Bronchial epithelial cell (primary cell): ENCODE measurements around the gene PPFIA1. TPM values are rescaled to one million over a fixed set of nuclear protein-coding genes. Genes with fewer than 3 reads are reported as not detected.
"Not testable (repeated sequence)": the region's sequence is repeated elsewhere in the genome, so short reads cannot be mapped to it uniquely, and the experiment has no call there.

Experiments
- DNase-seq: peaks from one replicate; pipeline ENCODE4 v3.0.0-alpha.2; 2010; ENCODE audit warnings: low read depth
- FAIRE-seq: peaks from 2 replicates; lab custom pipeline; 2011; peaks lifted over from hg19 to GRCh38; lab: Jason Lieb, UNC
- H3K27me3 ChIP-seq: 2 replicates; pipeline ENCODE4 v1.5.1; 2011; ENCODE audit warnings: low read length; ENCODE audit not compliant: control insufficient read depth, insufficient read depth
- H3K36me3 ChIP-seq: 2 replicates; pipeline ENCODE4 v1.5.1; 2011; ENCODE audit warnings: low read length; ENCODE audit not compliant: control insufficient read depth, insufficient read depth
- H3K4me3 ChIP-seq: 2 replicates; pipeline ENCODE4 v1.5.1; 2011; ENCODE audit warnings: mild to moderate bottlenecking, low read depth, low read length, control low read depth
- total RNA-seq: library from RNA; depleted of rRNA; stranded (reverse); fragments of >200 nt; gene quantifications from 2 replicates; pipeline ENCODE4 v1.2.1, GENCODE V29; 2014
- TF ChIP-seq, protein P1 (sequence below): IDR thresholded peaks from 2 replicates; pipeline ENCODE4 v1.5.1; 2011; ENCODE audit warnings: mild to moderate bottlenecking, moderate library complexity, low read length, control low read depth, inconsistent platforms; ENCODE audit not compliant: insufficient read depth, severe bottlenecking

The PPFIA1 gene
- total RNA-seq, 1 donor from 2014 or later, result 35.0 TPM

DNA sequence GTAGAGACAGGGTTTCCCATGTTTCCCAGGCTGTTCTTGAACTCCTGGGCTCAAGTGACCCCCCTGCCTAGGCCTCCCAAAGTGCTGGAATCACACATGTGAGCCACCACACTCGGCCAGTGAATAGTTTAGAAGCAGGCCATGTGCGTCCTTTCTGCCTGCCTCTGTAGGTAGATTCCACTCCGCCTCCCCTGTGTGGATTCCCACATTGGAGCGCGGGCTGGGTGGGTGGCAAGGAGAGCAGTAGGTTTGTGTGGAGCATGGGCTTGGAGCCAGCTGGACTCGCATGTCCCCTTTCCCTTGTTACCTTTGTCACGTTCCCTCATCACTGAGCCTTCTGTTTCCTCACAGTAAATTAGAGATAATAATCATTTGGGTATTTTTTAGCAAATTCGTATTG lies 21.7 kb downstream of the PPFIA1 start:
- TF ChIP-seq, protein P1, sequence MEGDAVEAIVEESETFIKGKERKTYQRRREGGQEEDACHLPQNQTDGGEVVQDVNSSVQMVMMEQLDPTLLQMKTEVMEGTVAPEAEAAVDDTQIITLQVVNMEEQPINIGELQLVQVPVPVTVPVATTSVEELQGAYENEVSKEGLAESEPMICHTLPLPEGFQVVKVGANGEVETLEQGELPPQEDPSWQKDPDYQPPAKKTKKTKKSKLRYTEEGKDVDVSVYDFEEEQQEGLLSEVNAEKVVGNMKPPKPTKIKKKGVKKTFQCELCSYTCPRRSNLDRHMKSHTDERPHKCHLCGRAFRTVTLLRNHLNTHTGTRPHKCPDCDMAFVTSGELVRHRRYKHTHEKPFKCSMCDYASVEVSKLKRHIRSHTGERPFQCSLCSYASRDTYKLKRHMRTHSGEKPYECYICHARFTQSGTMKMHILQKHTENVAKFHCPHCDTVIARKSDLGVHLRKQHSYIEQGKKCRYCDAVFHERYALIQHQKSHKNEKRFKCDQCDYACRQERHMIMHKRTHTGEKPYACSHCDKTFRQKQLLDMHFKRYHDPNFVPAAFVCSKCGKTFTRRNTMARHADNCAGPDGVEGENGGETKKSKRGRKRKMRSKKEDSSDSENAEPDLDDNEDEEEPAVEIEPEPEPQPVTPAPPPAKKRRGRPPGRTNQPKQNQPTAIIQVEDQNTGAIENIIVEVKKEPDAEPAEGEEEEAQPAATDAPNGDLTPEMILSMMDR, result no peak
- Histone ChIP-seq H3K36me3 (peaks cover 5% of the 10 kb centered on the region), H3K27me3 (no peaks in the 10 kb centered on the region), H3K4me3 (no peak overlapping the region)
- DNase-seq (no peak), FAIRE-seq (no peak)

DNA sequence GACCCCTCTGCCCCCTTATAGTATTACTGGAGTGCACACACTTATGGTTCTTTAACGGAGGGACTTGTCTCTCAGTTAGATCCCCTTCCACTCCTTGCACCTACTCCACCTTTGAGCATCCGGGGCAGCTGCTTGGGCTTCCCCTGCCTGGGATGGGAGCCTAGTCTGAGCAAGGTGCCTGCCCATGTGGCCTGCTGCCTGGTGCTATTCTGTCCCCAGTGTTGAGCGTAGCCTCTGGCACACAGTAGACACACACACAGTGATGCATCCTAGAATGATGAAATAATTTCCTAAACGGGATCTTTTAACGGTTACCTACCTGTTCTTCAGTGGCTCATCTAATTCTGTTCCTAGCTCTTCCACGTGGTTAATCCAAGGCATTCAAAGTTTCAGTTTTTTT lies 22.4 kb downstream of the PPFIA1 start:
- Histone ChIP-seq H3K36me3 (peaks cover 5% of the 10 kb centered on the region), H3K4me3 (no peak overlapping the region), H3K27me3 (no peaks in the 10 kb centered on the region)
- DNase-seq (no peak), FAIRE-seq (no peak)
- TF ChIP-seq, protein P1, result no peak

GRCh38 chr11:70295166-70295565 lies 24.7 kb downstream of the PPFIA1 start:
- not testable (repeated sequence) for H3K4me3 ChIP-seq, H3K27me3 ChIP-seq, H3K36me3 ChIP-seq, DNase-seq, FAIRE-seq

GRCh38 chr11:70296681-70297080 lies 26.2 kb downstream of the PPFIA1 start:
- DNase-seq, result no peak
- FAIRE-seq, result no peak

DNA sequence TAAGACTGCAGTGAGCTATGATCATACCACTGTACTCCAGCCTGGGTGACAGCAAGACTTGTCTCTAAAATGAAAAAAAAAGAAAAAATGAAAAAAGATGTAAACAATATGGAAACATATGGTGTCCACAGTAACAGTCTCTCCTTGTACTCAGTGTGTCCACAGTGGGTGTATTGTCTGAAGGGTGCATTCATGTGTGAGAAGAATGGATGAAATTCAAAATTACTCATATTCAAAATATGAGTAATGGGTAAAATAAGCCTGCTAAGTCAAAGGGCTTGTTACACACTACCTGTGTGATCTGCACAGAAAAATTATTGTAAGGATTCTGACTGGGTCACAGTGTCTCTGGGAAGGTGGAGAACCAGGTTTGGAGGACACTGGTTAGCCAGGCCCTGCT lies 26.9 kb downstream of the PPFIA1 start:
- Histone ChIP-seq H3K4me3 (no peak overlapping the region), H3K27me3 (no peaks in the 10 kb centered on the region), H3K36me3 (peaks cover 3% of the 10 kb centered on the region)
- DNase-seq (peak; percentile 25), FAIRE-seq (no peak)
- TF ChIP-seq, protein P1, result no peak

More at GRCh38 chr11:70296681-70297080, 26.2 kb downstream of the PPFIA1 start:
- Histone ChIP-seq H3K27me3 (no peaks in the 10 kb centered on the region), H3K4me3 (no peak overlapping the region), H3K36me3 (peaks cover 6% of the 10 kb centered on the region)
- TF ChIP-seq, protein P1, result no peak

GRCh38 chr11:70298243-70298915 lies 27.9 kb downstream of the PPFIA1 start:
- FAIRE-seq (no peak), DNase-seq (no peak)
- TF ChIP-seq, protein P1, result no peak
- H3K4me3 ChIP-seq, result no peak overlapping the region
- peaks cover 5% of the 10 kb centered on the region for H3K36me3 ChIP-seq
- H3K27me3 ChIP-seq, result no peaks in the 10 kb centered on the region
